GM12875 (cell line): ENCODE measurements around the gene ROPN1L.

ENCODE experiments used
- H3K4me3 ChIP-seq: one replicate; pipeline ENCODE4 v1.5.1; 2011; ENCODE audit warnings: low read depth, low read length, control low read depth
- CTCF ChIP-seq: IDR thresholded peaks from 2 replicates; pipeline ENCODE4 v1.5.1; 2011; ENCODE audit warnings: low read depth, mild to moderate bottlenecking, control low read depth, inconsistent platforms, low read length, moderate library complexity, borderline replicate concordance; ENCODE audit not compliant: insufficient read depth

ROPN1L gene

GRCh38 chr5:10464173-10464572 is 22.5 kb downstream of the ROPN1L start:
- no peak overlapping the region for H3K4me3 ChIP-seq
- no peak for TF ChIP-seq CTCF

- no peak for TF ChIP-seq CTCF
- H3K4me3 ChIP-seq: no peak overlapping the region
Observed at GRCh38 chr5:10465726-10466125, 24.0 kb downstream of the ROPN1L start.

GRCh38 chr5:10466446-10467073 is 24.9 kb downstream of the ROPN1L start:
- TF ChIP-seq CTCF: no peak
- H3K4me3 ChIP-seq: no peak overlapping the region

GRCh38 chr5:10467281-10468198 is 25.9 kb downstream of the ROPN1L start:
- TF ChIP-seq CTCF: no peak
- no peak overlapping the region for H3K4me3 ChIP-seq

GRCh38 chr5:10468256-10468655 is 26.6 kb downstream of the ROPN1L start:
- no peak for TF ChIP-seq CTCF

GRCh38 chr5:10469253-10470050 is 27.8 kb downstream of the ROPN1L start:
- no peak for TF ChIP-seq CTCF
- no peak overlapping the region for H3K4me3 ChIP-seq

More at GRCh38 chr5:10468256-10468655, 26.6 kb downstream of the ROPN1L start:
- no peak overlapping the region for H3K4me3 ChIP-seq

GRCh38 chr5:10470669-10471068 is 29.0 kb downstream of the ROPN1L start:
- no peak for TF ChIP-seq CTCF
- H3K4me3 ChIP-seq: no peak overlapping the region
